AG09319 (cell line): Measurements from ENCODE around the gene LEP.

Experiments
- DNase-seq: peaks from one replicate; pipeline ENCODE4 v3.0.0-alpha.2; 2010; ENCODE audit warnings: low read depth; ENCODE audit errors: extremely low read depth
- CTCF ChIP-seq: IDR thresholded peaks from 2 replicates; pipeline ENCODE4 v1.5.1; 2011; ENCODE audit warnings: low read depth, mild to moderate bottlenecking, inconsistent platforms, low read length, moderate library complexity

LEP gene

GRCh38 chr7:128251337-128251736 is 10.3 kb downstream of the LEP start:
- TF ChIP-seq CTCF: no peak

DNA sequence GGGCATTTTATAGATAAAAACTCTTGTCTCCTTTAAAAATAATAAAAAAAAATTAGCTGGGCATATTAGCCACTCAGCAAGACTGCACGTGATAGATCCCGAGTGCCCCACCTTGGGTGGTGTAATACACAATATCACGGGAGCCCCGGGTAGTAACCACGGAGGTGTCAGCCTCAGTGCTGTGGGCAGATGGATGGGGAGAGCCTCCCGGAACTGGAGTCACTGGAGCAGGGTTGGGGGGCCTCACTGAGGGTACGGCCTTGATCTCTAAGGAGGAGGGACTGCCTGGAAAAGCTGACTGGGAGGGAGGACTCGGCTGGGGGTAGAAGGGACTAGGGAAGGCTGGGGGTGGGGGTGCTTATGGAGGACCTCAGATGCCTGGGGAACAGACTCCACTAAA is 12.6 kb downstream of the LEP start:
- DNase-seq: no peak
- no peak for TF ChIP-seq CTCF

More at GRCh38 chr7:128251337-128251736, 10.3 kb downstream of the LEP start:
- DNase-seq: no peak

DNA sequence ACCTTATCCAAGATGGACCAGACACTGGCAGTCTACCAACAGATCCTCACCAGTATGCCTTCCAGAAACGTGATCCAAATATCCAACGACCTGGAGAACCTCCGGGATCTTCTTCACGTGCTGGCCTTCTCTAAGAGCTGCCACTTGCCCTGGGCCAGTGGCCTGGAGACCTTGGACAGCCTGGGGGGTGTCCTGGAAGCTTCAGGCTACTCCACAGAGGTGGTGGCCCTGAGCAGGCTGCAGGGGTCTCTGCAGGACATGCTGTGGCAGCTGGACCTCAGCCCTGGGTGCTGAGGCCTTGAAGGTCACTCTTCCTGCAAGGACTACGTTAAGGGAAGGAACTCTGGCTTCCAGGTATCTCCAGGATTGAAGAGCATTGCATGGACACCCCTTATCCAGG is 13.4 kb downstream of the LEP start:
- no peak for TF ChIP-seq CTCF
- DNase-seq: no peak

DNA sequence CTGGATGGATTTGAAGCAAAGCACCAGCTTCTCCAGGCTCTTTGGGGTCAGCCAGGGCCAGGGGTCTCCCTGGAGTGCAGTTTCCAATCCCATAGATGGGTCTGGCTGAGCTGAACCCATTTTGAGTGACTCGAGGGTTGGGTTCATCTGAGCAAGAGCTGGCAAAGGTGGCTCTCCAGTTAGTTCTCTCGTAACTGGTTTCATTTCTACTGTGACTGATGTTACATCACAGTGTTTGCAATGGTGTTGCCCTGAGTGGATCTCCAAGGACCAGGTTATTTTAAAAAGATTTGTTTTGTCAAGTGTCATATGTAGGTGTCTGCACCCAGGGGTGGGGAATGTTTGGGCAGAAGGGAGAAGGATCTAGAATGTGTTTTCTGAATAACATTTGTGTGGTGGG is 14.2 kb downstream of the LEP start:
- TF ChIP-seq CTCF: no peak
- no peak for DNase-seq

GRCh38 chr7:128257458-128257857 is 16.4 kb downstream of the LEP start:
- DNase-seq: no peak
- no peak for TF ChIP-seq CTCF

GRCh38 chr7:128259131-128260061 is 18.3 kb downstream of the LEP start:
- DNase-seq: no peak
- no peak for TF ChIP-seq CTCF

GRCh38 chr7:128260069-128260795 is 19.2 kb downstream of the LEP start:
- DNase-seq: no peak
- TF ChIP-seq CTCF: no peak
